ENCODE data around the gene AKT2. TPM values are rescaled to one million over a fixed set of nuclear protein-coding genes. Genes with fewer than 3 reads are reported as not detected.
"Not testable (repeated sequence)": the region's sequence is repeated elsewhere in the genome, so short reads cannot be mapped to it uniquely, and the experiment has no call there.

Gene AKT2
- 109 TPM for total RNA-seq

GRCh38 chr19:40284501-40285352 lies at the start of gene AKT2:
Gene AKT2, minus strand, starts transcription at chr19:40285345. Its CDS starts 20,078 bp downstream, at chr19:40265267.
- Histone ChIP-seq H3K4me1 (ENCODE audit: insufficient read depth, low read length) (peaks cover 53% of the 10 kb centered on the region), H3K9me3 (ENCODE audit: low read depth, low read length) (no peaks in the 10 kb centered on the region), H3K27me3 (ENCODE audit: insufficient read depth, low read length) (no peaks in the 10 kb centered on the region), H3K4me3 (ENCODE audit: low read length) (peak within 1 kb of the TSS; percentile 62)

GRCh38 chr19:40333083-40333482 lies 47.9 kb upstream of the AKT2 start:
- H3K27me3 ChIP-seq (ENCODE audit: insufficient read depth, low read length); H3K9me3 ChIP-seq (ENCODE audit: low read depth, low read length); H3K4me3 ChIP-seq (ENCODE audit: low read length); H3K4me1 ChIP-seq (ENCODE audit: insufficient read depth, low read length): not testable (repeated sequence)

- Histone ChIP-seq H3K9me3 (ENCODE audit: low read depth, low read length) (no peaks in the 10 kb centered on the region), H3K4me1 (ENCODE audit: insufficient read depth, low read length) (no peaks in the 10 kb centered on the region)
These were observed 47.5 kb upstream of the AKT2 start for GRCh38 chr19:40332669-40333068.

GRCh38 chr19:40331052-40331451 lies 45.9 kb upstream of the AKT2 start:
- H3K4me1 ChIP-seq (ENCODE audit: insufficient read depth, low read length): no peaks in the 10 kb centered on the region
- H3K27me3 ChIP-seq (ENCODE audit: insufficient read depth, low read length): no peaks in the 10 kb centered on the region
- no peaks in the 10 kb centered on the region for H3K9me3 ChIP-seq (ENCODE audit: low read depth, low read length)
- H3K4me3 ChIP-seq (ENCODE audit: low read length): no peak overlapping the region

More at GRCh38 chr19:40332669-40333068, 47.5 kb upstream of the AKT2 start:
- Histone ChIP-seq H3K27me3 (ENCODE audit: insufficient read depth, low read length) (no peaks in the 10 kb centered on the region), H3K4me3 (ENCODE audit: low read length) (no peak overlapping the region)

- no peak overlapping the region for H3K4me3 ChIP-seq (ENCODE audit: low read length)
- H3K9me3 ChIP-seq (ENCODE audit: low read depth, low read length): no peaks in the 10 kb centered on the region
- H3K4me1 ChIP-seq (ENCODE audit: insufficient read depth, low read length): no peaks in the 10 kb centered on the region
- no peaks in the 10 kb centered on the region for H3K27me3 ChIP-seq (ENCODE audit: insufficient read depth, low read length)
These were observed 41.1 kb upstream of the AKT2 start for GRCh38 chr19:40326201-40326600.

- Histone ChIP-seq H3K4me1 (ENCODE audit: insufficient read depth, low read length) (no peaks in the 10 kb centered on the region), H3K4me3 (ENCODE audit: low read length) (no peak overlapping the region), H3K9me3 (ENCODE audit: low read depth, low read length) (no peaks in the 10 kb centered on the region), H3K27me3 (ENCODE audit: insufficient read depth, low read length) (no peaks in the 10 kb centered on the region)
These were observed 38.6 kb upstream of the AKT2 start for GRCh38 chr19:40323705-40324104.

GRCh38 chr19:40322951-40323615 lies 37.9 kb upstream of the AKT2 start:
- Histone ChIP-seq H3K9me3 (ENCODE audit: low read depth, low read length) (no peaks in the 10 kb centered on the region), H3K4me1 (ENCODE audit: insufficient read depth, low read length) (no peaks in the 10 kb centered on the region), H3K27me3 (ENCODE audit: insufficient read depth, low read length) (no peaks in the 10 kb centered on the region), H3K4me3 (ENCODE audit: low read length) (no peak overlapping the region)

GRCh38 chr19:40322271-40322610 lies 37.1 kb upstream of the AKT2 start:
- H3K4me1 ChIP-seq (ENCODE audit: insufficient read depth, low read length): no peaks in the 10 kb centered on the region
- H3K27me3 ChIP-seq (ENCODE audit: insufficient read depth, low read length): no peaks in the 10 kb centered on the region
- H3K4me3 ChIP-seq (ENCODE audit: low read length): no peak overlapping the region
- H3K9me3 ChIP-seq (ENCODE audit: low read depth, low read length): no peaks in the 10 kb centered on the region

GRCh38 chr19:40321566-40322270 lies 36.6 kb upstream of the AKT2 start:
- Histone ChIP-seq H3K27me3 (ENCODE audit: insufficient read depth, low read length) (no peaks in the 10 kb centered on the region), H3K9me3 (ENCODE audit: low read depth, low read length) (no peaks in the 10 kb centered on the region), H3K4me3 (ENCODE audit: low read length) (no peak overlapping the region), H3K4me1 (ENCODE audit: insufficient read depth, low read length) (no peaks in the 10 kb centered on the region)

- H3K4me1 ChIP-seq (ENCODE audit: insufficient read depth, low read length): no peaks in the 10 kb centered on the region
- no peak overlapping the region for H3K4me3 ChIP-seq (ENCODE audit: low read length)
- no peaks in the 10 kb centered on the region for H3K9me3 ChIP-seq (ENCODE audit: low read depth, low read length)
These were observed 35.9 kb upstream of the AKT2 start for GRCh38 chr19:40321076-40321475.

GRCh38 chr19:40320558-40320935 lies 35.4 kb upstream of the AKT2 start:
- Histone ChIP-seq H3K4me1 (ENCODE audit: insufficient read depth, low read length) (no peaks in the 10 kb centered on the region), H3K27me3 (ENCODE audit: insufficient read depth, low read length) (no peaks in the 10 kb centered on the region), H3K9me3 (ENCODE audit: low read depth, low read length) (no peaks in the 10 kb centered on the region), H3K4me3 (ENCODE audit: low read length) (no peak overlapping the region)

More at GRCh38 chr19:40321076-40321475, 35.9 kb upstream of the AKT2 start:
- no peaks in the 10 kb centered on the region for H3K27me3 ChIP-seq (ENCODE audit: insufficient read depth, low read length)

- peaks cover 9% of the 10 kb centered on the region for H3K4me1 ChIP-seq (ENCODE audit: insufficient read depth, low read length)
- no peak overlapping the region for H3K4me3 ChIP-seq (ENCODE audit: low read length)
These were observed 32.2 kb upstream of the AKT2 start for GRCh38 chr19:40317338-40317737.

GRCh38 chr19:40315812-40316470 lies 30.8 kb upstream of the AKT2 start:
- Histone ChIP-seq H3K9me3 (ENCODE audit: low read depth, low read length) (no peaks in the 10 kb centered on the region), H3K27me3 (ENCODE audit: insufficient read depth, low read length) (no peaks in the 10 kb centered on the region), H3K4me1 (ENCODE audit: insufficient read depth, low read length) (peaks cover 9% of the 10 kb centered on the region)

More at GRCh38 chr19:40317338-40317737, 32.2 kb upstream of the AKT2 start:
- H3K27me3 ChIP-seq (ENCODE audit: insufficient read depth, low read length): no peaks in the 10 kb centered on the region
- H3K9me3 ChIP-seq (ENCODE audit: low read depth, low read length): no peaks in the 10 kb centered on the region

GRCh38 chr19:40314656-40315055 lies 29.5 kb upstream of the AKT2 start:
- no peaks in the 10 kb centered on the region for H3K9me3 ChIP-seq (ENCODE audit: low read depth, low read length)
- H3K4me1 ChIP-seq (ENCODE audit: insufficient read depth, low read length): peaks cover 9% of the 10 kb centered on the region
- no peaks in the 10 kb centered on the region for H3K27me3 ChIP-seq (ENCODE audit: insufficient read depth, low read length)
- H3K4me3 ChIP-seq (ENCODE audit: low read length): no peak overlapping the region

More at GRCh38 chr19:40315812-40316470, 30.8 kb upstream of the AKT2 start:
- no peak overlapping the region for H3K4me3 ChIP-seq (ENCODE audit: low read length)

Data from mononuclear cell (primary cell).